HCT116 (cell line): Measurements from ENCODE around the gene SLC38A3. TPM values are rescaled to one million over a fixed set of nuclear protein-coding genes. Genes with fewer than 3 reads are reported as not detected.

Experiments
- ATAC-seq: fragments of 200-7000 bp; cut with Tn5 transposase; 2 replicates; pipeline ENCODE4 v1.9.1; 2020; ENCODE audit warnings: mild to moderate bottlenecking, moderate library complexity
- BruUV-seq: library from RNA; stranded (reverse); fragments of 400-500 nt; replicated peaks from 2 replicates; lab custom pipeline; 2021; lab: Mats Ljungman, UMichigan
- CTCF ChIA-PET: fragments of 300-600 bp; sonication (Branson Sonifier 250); formaldehyde crosslinking; loops from one replicate; lab custom pipeline; 2021; ENCODE audit warnings: antibody characterized with exemption; lab: Charles Lee
- POLR2A ChIA-PET: fragments of 300-600, 350-600 bp; sonication (Branson Sonifier 250); formaldehyde crosslinking; loops from one replicate; lab custom pipeline; 2021; ENCODE audit warnings: antibody characterized with exemption; lab: Charles Lee
- RAD21 ChIA-PET, 2 experiments: fragments of 300-600 bp; sonication (Branson Sonifier 250); formaldehyde crosslinking; loops; one replicate each; lab custom pipeline; 2023; ENCODE audit warnings: low total read pairs in 2 of 2; ENCODE audit not compliant: uncharacterized antibody in 2 of 2, unreplicated experiment in 2 of 2, low non-redundant PET in 1 of 2; lab: Charles Lee
- DNase-seq: peaks from one replicate; pipeline ENCODE4 v3.0.0-alpha.2; 2010; ENCODE audit warnings: low read depth, low spot score
- H2AFZ ChIP-seq: fragments of 200-600 bp; shearing (Covaris generic), sonication (generic); 2 replicates; pipeline ENCODE4 v1.6.1; 2017; ENCODE audit warnings: low read depth, mixed run types, mixed read lengths, antibody characterized with exemption, low read length; ENCODE audit not compliant: poor library complexity, severe bottlenecking
- H3K27ac ChIP-seq: 2 replicates; pipeline ENCODE4 v1.5.1; 2012; ENCODE audit warnings: low read depth, low read length
- H3K27me3 ChIP-seq: fragments of 200-600 bp; sonication (generic); 2 replicates; pipeline ENCODE4 v1.6.1; 2016; ENCODE audit warnings: mixed run types, low read length, mixed read lengths; ENCODE audit not compliant: insufficient read depth
- H3K36me3 ChIP-seq, 2 experiments: fragments of 200-500 bp in 1 of 2; fragments of 200-600 bp in 1 of 2; sonication (Bioruptor generic) in 1 of 2; sonication (generic) in 1 of 2; 2 replicates each; pipeline versions ENCODE4 v1.5.1 to v1.6.1; 2014 to 2016; ENCODE audit warnings: low read length in 2 of 2, inconsistent platforms in 1 of 2, mixed read lengths in 1 of 2, mixed run types in 1 of 2; ENCODE audit not compliant: insufficient read depth in 2 of 2, control insufficient read depth in 1 of 2
- H3K4me1 ChIP-seq, 2 experiments: fragments of 200-600 bp in 1 of 2; sonication (generic) in 1 of 2; 2 replicates each; pipeline versions ENCODE4 v1.5.1 to v1.6.1; 2012 to 2017; ENCODE audit warnings: low read length in 2 of 2, inconsistent platforms in 1 of 2, mild to moderate bottlenecking in 1 of 2, mixed read lengths in 1 of 2, mixed run types in 1 of 2, moderate library complexity in 1 of 2; ENCODE audit not compliant: insufficient read depth in 2 of 2, control insufficient read depth in 1 of 2
- H3K4me2 ChIP-seq: fragments of 200-600 bp; sonication (generic); 2 replicates; pipeline ENCODE4 v1.6.1; 2017; ENCODE audit warnings: mixed run types, low read length, mixed read lengths
- H3K4me3 ChIP-seq, 2 experiments: fragments of 200-600 bp in 1 of 2; sonication (generic) in 1 of 2; replicated peaks in 1 of 2; 2 replicates each; pipeline ENCODE4 v1.5.1; 2011 to 2016; ENCODE audit warnings: low read length in 2 of 2, control low read depth in 1 of 2, low read depth in 1 of 2, mild to moderate bottlenecking in 1 of 2, mixed read lengths in 1 of 2, mixed run types in 1 of 2
- H3K79me2 ChIP-seq: fragments of 200-600 bp; sonication (generic); 2 replicates; pipeline ENCODE4 v1.6.1; 2017; ENCODE audit warnings: mild to moderate bottlenecking, mixed run types, low read length, moderate library complexity, mixed read lengths; ENCODE audit not compliant: insufficient read depth
- H3K9ac ChIP-seq: fragments of 200-600 bp; sonication (generic); 2 replicates; pipeline ENCODE4 v1.6.1; 2016; ENCODE audit warnings: low read length, mixed read lengths
- H3K9me2 ChIP-seq: fragments of 200-600 bp; sonication (generic), shearing (Covaris generic); 2 replicates; pipeline ENCODE4 v1.6.1; 2017; ENCODE audit warnings: mixed run types, mild to moderate bottlenecking, moderate library complexity; ENCODE audit not compliant: insufficient read depth
- H3K9me3 ChIP-seq, 2 experiments: fragments of 200-500 bp in 1 of 2; fragments of 200-600 bp in 1 of 2; sonication (Bioruptor generic) in 1 of 2; sonication (generic) in 1 of 2; 2 replicates each; pipeline ENCODE4 v1.6.1; 2014 to 2017; ENCODE audit warnings: low read length in 2 of 2, mixed read lengths in 2 of 2, inconsistent platforms in 1 of 2, low read depth in 1 of 2, mild to moderate bottlenecking in 1 of 2, mixed run types in 1 of 2, moderate library complexity in 1 of 2; ENCODE audit not compliant: control insufficient read depth in 1 of 2, insufficient read depth in 1 of 2
- H4K20me1 ChIP-seq: fragments of 200-600 bp; sonication (generic), shearing (Covaris generic); 2 replicates; pipeline ENCODE4 v1.6.1; 2017; ENCODE audit warnings: mixed run types, mild to moderate bottlenecking, moderate library complexity; ENCODE audit not compliant: insufficient read depth
- CBX3 ChIP-seq: IDR thresholded peaks from 2 replicates; pipeline ENCODE4 v1.6.1; 2012; ENCODE audit warnings: low read depth
- CTCF ChIP-seq, 3 experiments: fragments of 200-600 bp in 1 of 3; sonication (generic) in 1 of 3; IDR thresholded peaks in 2 of 3; conservative IDR thresholded peaks in 1 of 3; 2 replicates each; pipeline ENCODE4 v1.5.1; 2012 to 2017; ENCODE audit warnings: low read depth in 2 of 3, low read length in 2 of 3, antibody characterized with exemption in 1 of 3, borderline replicate concordance in 1 of 3, control low read depth in 1 of 3, mild to moderate bottlenecking in 1 of 3, mixed read lengths in 1 of 3, mixed run types in 1 of 3, moderate library complexity in 1 of 3; ENCODE audit not compliant: insufficient read depth in 1 of 3
- EZH2phosphoT487 ChIP-seq: fragments of 200-600 bp; IDR thresholded peaks from 2 replicates; pipeline ENCODE4 v1.6.1; 2018; ENCODE audit warnings: antibody characterized with exemption, borderline replicate concordance
- POLR2A ChIP-seq: IDR thresholded peaks from 2 replicates; pipeline ENCODE4 v1.7.0; 2011; ENCODE audit warnings: borderline replicate concordance; ENCODE audit not compliant: insufficient read depth, insufficient read length; ENCODE audit errors: extremely low read depth
- POLR2AphosphoS5 ChIP-seq: IDR thresholded peaks from 2 replicates; pipeline ENCODE4 v1.6.1; 2011; ENCODE audit warnings: mild to moderate bottlenecking, low read depth, low read length, moderate library complexity
- RAD21 ChIP-seq: IDR thresholded peaks from 2 replicates; pipeline ENCODE4 v1.6.1; 2012; ENCODE audit warnings: low read depth, mild to moderate bottlenecking
- SP1 ChIP-seq: IDR thresholded peaks from 2 replicates; pipeline ENCODE4 v1.6.1; 2012; ENCODE audit warnings: low read depth
- SRF ChIP-seq: IDR thresholded peaks from 2 replicates; pipeline ENCODE4 v1.6.1; 2012; ENCODE audit warnings: low read depth
- intact Hi-C: fragments of 100-400 bp; cut with micrococcal nuclease; formaldehyde crosslinking; loops from 2 replicates; pipeline ENCODE4 v1.10.0; 2022
- total RNA-seq: library from RNA; stranded (reverse); gene quantifications from one replicate; pipeline ENCODE4 v1.2.1, GENCODE V29; 2021; ENCODE audit not compliant: unreplicated experiment
- TF ChIP-seq, protein P1 (sequence below): IDR thresholded peaks from 2 replicates; pipeline ENCODE4 v1.6.1; 2011; ENCODE audit warnings: mild to moderate bottlenecking, low read length, moderate library complexity; ENCODE audit not compliant: insufficient replicate concordance; ENCODE audit errors: extremely low read depth

The SLC38A3 gene
- total RNA-seq, 1 experiment from 2014 or later, result 3.1 TPM

DNA sequence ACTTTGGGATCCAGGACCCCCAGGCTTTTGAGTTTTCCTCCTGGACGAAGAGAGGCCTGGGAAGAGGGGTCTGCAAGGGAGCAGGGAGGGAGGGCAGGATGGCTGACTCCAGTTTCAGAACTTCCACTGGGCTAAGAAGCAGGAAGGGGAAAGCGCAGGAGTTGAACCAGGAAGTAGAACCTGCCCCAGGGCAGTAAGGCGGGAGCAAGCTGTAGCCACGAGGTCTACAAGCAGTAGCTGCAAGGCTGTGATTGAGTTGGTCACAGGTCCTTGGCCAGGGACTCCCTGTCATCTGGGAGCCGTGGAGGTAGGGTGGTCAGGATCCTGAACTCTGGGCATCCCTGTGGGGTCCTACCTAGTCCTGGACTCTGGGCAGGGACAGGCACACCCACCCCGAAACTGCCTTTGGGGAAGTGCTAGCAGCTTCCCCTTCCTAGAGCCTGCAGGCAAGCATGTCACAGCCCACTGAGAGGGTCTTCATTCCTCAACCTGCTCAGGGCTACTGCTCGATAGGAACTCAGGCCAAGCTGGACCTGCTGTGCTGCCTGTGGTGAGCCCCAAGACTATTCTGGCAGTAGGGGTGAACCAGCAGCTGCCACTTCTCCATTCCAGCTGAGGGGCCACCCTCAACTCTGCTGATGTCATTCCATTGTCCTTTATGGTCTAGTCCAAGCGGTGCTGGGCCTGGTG is 25.2 kb downstream of the SLC38A3 start:
- POLR2A ChIA-PET, result interaction anchor here (1.5 kb wide), 1 partner anchor 16 kb away, joined by 4 read pairs; no protein-coding TSS in a partner anchor

More for the DNA sequence above, 25.2 kb downstream of the SLC38A3 start:
- TF ChIP-seq CBX3, result no peak
- TF ChIP-seq RAD21, result no peak
- no peak for TF ChIP-seq EZH2phosphoT487
- TF ChIP-seq POLR2A, result no peak
- TF ChIP-seq, protein P1, sequence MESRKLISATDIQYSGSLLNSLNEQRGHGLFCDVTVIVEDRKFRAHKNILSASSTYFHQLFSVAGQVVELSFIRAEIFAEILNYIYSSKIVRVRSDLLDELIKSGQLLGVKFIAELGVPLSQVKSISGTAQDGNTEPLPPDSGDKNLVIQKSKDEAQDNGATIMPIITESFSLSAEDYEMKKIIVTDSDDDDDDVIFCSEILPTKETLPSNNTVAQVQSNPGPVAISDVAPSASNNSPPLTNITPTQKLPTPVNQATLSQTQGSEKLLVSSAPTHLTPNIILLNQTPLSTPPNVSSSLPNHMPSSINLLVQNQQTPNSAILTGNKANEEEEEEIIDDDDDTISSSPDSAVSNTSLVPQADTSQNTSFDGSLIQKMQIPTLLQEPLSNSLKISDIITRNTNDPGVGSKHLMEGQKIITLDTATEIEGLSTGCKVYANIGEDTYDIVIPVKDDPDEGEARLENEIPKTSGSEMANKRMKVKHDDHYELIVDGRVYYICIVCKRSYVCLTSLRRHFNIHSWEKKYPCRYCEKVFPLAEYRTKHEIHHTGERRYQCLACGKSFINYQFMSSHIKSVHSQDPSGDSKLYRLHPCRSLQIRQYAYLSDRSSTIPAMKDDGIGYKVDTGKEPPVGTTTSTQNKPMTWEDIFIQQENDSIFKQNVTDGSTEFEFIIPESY, result no peak
- TF ChIP-seq SRF, result no peak
- no peak for TF ChIP-seq POLR2AphosphoS5
- TF ChIP-seq SP1, result no peak
- TF ChIP-seq CTCF (IDR thresholded peaks at IDR 0.05 in 2 of 3, conservative IDR thresholded peaks at IDR 0.05 in 1 of 3; ENCODE audit: borderline replicate concordance in 1 of 3, insufficient read depth in 1 of 3, low read depth in 2 of 3, low read length in 2 of 3), result no peak
- RAD21 ChIA-PET, result no interaction called here
- H4K20me1 ChIP-seq, result no peaks in the 10 kb centered on the region
- no peaks in the 10 kb centered on the region for H3K9me2 ChIP-seq
- no peaks in the 10 kb centered on the region for H3K36me3 ChIP-seq
- no peak for ATAC-seq
- BruUV-seq, result no TSS peak
- no peak overlapping the region for H3K4me2 ChIP-seq
- H3K9ac ChIP-seq, result no peak overlapping the region
- no peak overlapping the region for H2AFZ ChIP-seq
- H3K4me1 ChIP-seq, result peaks cover 25 to 56% of the 10 kb centered on the region in 2 experiments
- H3K27me3 ChIP-seq, result no peaks in the 10 kb centered on the region
- H3K9me3 ChIP-seq, result no peaks in the 10 kb centered on the region
- no peaks in the 10 kb centered on the region for H3K79me2 ChIP-seq
- no peak overlapping the region; the same call in 1 of the 2 replicates for H3K27ac ChIP-seq
- no peak overlapping the region for H3K4me3 ChIP-seq
- intact Hi-C loops, result no loop called here
- no peak for DNase-seq
- CTCF ChIA-PET, result interaction anchor here (1.1 kb wide), 2 partner anchors 16 to 17 kb away, joined by 3 to 5 read pairs; no protein-coding TSS in a partner anchor
